K562 (cell line): ENCODE data around the gene BIRC7. TPM values are rescaled to one million over a fixed set of nuclear protein-coding genes. Genes with fewer than 3 reads are reported as not detected.

Source experiments
- ATAC-seq: fragments of 200-7000 bp; cut with Tn5 transposase; 3 replicates; pipeline ENCODE4 v1.9.1; 2020; ENCODE audit warnings: moderate library complexity
- BruUV-seq: library from RNA; stranded (reverse); fragments of 400-500 nt; replicated peaks from 2 replicates; lab custom pipeline; 2021; lab: Mats Ljungman, UMichigan
- CTCF ChIA-PET: fragments of 300-600 bp; formaldehyde crosslinking; extraction: SDS; loops from one replicate; lab custom pipeline; 2021; ENCODE audit warnings: low intra/inter-chr PET ratio; lab: Yijun Ruan, JAX
- POLR2A ChIA-PET: fragments of 300-600, 350-650 bp; sonication (Branson Sonifier 250); formaldehyde crosslinking; extraction: SDS; loops from one replicate; lab custom pipeline; 2021; ENCODE audit warnings: antibody characterized with exemption, inconsistent platforms; lab: Yijun Ruan, JAX
- DNase-seq, 4 experiments: peaks; one replicate each; pipeline versions ENCODE4 v3.0.0 to v3.0.0-alpha.2; 2011 to 2018; ENCODE audit warnings: low spot score in 3 of 4, mixed read lengths in 3 of 4; ENCODE audit errors: extremely low read depth in 1 of 4
- FAIRE-seq: peaks from 2 replicates; lab custom pipeline; 2011; peaks lifted over from hg19 to GRCh38; lab: Jason Lieb, UNC
- H2AFZ ChIP-seq: 2 replicates; pipeline ENCODE4 v1.6.0; 2011; ENCODE audit warnings: low read depth, low read length, control low read depth, inconsistent platforms
- H3K27ac ChIP-seq: fragments of 200-600 bp; 3 replicates; pipeline ENCODE4 v1.8.0; 2011; ENCODE audit warnings: low read depth, mild to moderate bottlenecking, control low read depth, inconsistent platforms, low read length, moderate library complexity, mixed read lengths; ENCODE audit errors: extremely low read depth
- H3K27me3 ChIP-seq, 2 experiments: fragments of 300-600 bp in 1 of 2; 2 replicates in 1 of 2; 3 replicates in 1 of 2; pipeline versions ENCODE4 v1.6.0 to v1.8.0; 2011; ENCODE audit warnings: inconsistent platforms in 2 of 2, low read length in 2 of 2, mild to moderate bottlenecking in 1 of 2, mixed read lengths in 1 of 2, moderate library complexity in 1 of 2; ENCODE audit not compliant: control insufficient read depth in 2 of 2, insufficient read depth in 2 of 2
- H3K36me3 ChIP-seq: fragments of 300-600 bp; 3 replicates; pipeline ENCODE4 v1.8.0; 2011; ENCODE audit warnings: mild to moderate bottlenecking, low read length, inconsistent platforms; ENCODE audit not compliant: control insufficient read depth, insufficient read depth
- H3K4me1 ChIP-seq, 2 experiments: fragments of 200-600 bp in 1 of 2; replicated peaks in 1 of 2; 2 replicates in 1 of 2; 3 replicates in 1 of 2; pipeline versions ENCODE4 v1.5.1 to v1.8.0; 2011; ENCODE audit warnings: inconsistent platforms in 2 of 2, low read length in 2 of 2, mild to moderate bottlenecking in 1 of 2, mixed read lengths in 1 of 2, moderate library complexity in 1 of 2; ENCODE audit not compliant: control insufficient read depth in 2 of 2, insufficient read depth in 2 of 2
- H3K4me2 ChIP-seq: 2 replicates; pipeline ENCODE4 v1.6.1; 2011; ENCODE audit warnings: low read length, control low read depth, inconsistent platforms, mixed read lengths; ENCODE audit not compliant: insufficient read depth
- H3K4me3 ChIP-seq: fragments of 200-600 bp; sonication (generic), shearing (Covaris generic); 2 replicates; pipeline ENCODE4 v1.5.1; 2016; ENCODE audit warnings: control low read depth, inconsistent platforms
- H3K79me2 ChIP-seq: fragments of 200-600 bp; 3 replicates; pipeline ENCODE4 v1.8.0; 2011; ENCODE audit warnings: low read length, inconsistent platforms; ENCODE audit not compliant: control insufficient read depth, insufficient read depth
- H3K9ac ChIP-seq, 2 experiments: 2 replicates each; pipeline versions ENCODE4 v1.6.0 to v1.6.1; 2011; ENCODE audit warnings: low read depth in 2 of 2, low read length in 2 of 2, control low read depth in 1 of 2, inconsistent platforms in 1 of 2, mild to moderate bottlenecking in 1 of 2, mixed read lengths in 1 of 2; ENCODE audit not compliant: insufficient read depth in 1 of 2
- H3K9me1 ChIP-seq: one replicate; pipeline ENCODE4 v1.6.0; 2011; ENCODE audit warnings: inconsistent platforms, mild to moderate bottlenecking, low read length, moderate library complexity; ENCODE audit not compliant: control insufficient read depth, insufficient read depth
- H3K9me3 ChIP-seq: replicated peaks from 2 replicates; pipeline ENCODE4 v1.5.1; 2011; ENCODE audit warnings: low read depth, low read length, inconsistent platforms; ENCODE audit not compliant: control insufficient read depth, insufficient read depth
- H4K20me1 ChIP-seq: replicated peaks from 2 replicates; pipeline ENCODE4 v1.6.1; 2011; ENCODE audit warnings: low read length, inconsistent platforms, mixed read lengths; ENCODE audit not compliant: control insufficient read depth, insufficient read depth
- JUND ChIP-seq, 2 experiments: IDR thresholded peaks; 2 replicates in 1 of 2; 3 replicates in 1 of 2; pipeline ENCODE4 v1.6.1; 2011; ENCODE audit warnings: borderline replicate concordance in 2 of 2, low read depth in 2 of 2, low read length in 2 of 2, improper control_type of control experiment in 1 of 2, missing biosample characterization in 1 of 2, missing genetic modification characterization in 1 of 2, missing genetic modification reagents in 1 of 2
- PTRF ChIP-seq: fragments of 450-650 bp; IDR thresholded peaks from 2 replicates; pipeline ENCODE4 v1.6.1; 2016; ENCODE audit warnings: mild to moderate bottlenecking, missing genetic modification characterization, missing compliant biosample characterization
- RUNX1 ChIP-seq: sonication (generic); IDR thresholded peaks from 2 replicates; pipeline ENCODE4 v1.6.1; 2016; ENCODE audit warnings: antibody characterized with exemption, low read depth
- ZNF253 ChIP-seq: fragments of 250-450 bp; sonication (Bioruptor Pico); conservative IDR thresholded peaks from 2 replicates; pipeline ENCODE4 v1.6.1; 2021; ENCODE audit warnings: mild to moderate bottlenecking
- ZNF316 ChIP-seq: fragments of 450-650 bp; IDR thresholded peaks from 2 replicates; pipeline ENCODE4 v1.6.1; 2016
- ZNF431 ChIP-seq: sonication (generic); formaldehyde crosslinking; IDR thresholded peaks from 2 replicates; pipeline ENCODE4 v1.8.0; 2022; ENCODE audit warnings: mild to moderate bottlenecking, missing genetic modification reagents
- WGBS: fragments of 100-300 bp; shearing (Covaris generic); methylation state at CpG from one replicate; pipeline ENCODE4 v1.1.6; 2016; ENCODE audit warnings: low coverage, mixed read lengths; ENCODE audit not compliant: insufficient coverage; ENCODE audit errors: missing lambda C conversion rate; 5-methylcytosine and 5-hydroxymethylcytosine counted together
- in situ Hi-C: fragments of 300-500 bp; cut with MboI; formaldehyde crosslinking; loops from 4 replicates; pipeline ENCODE4 v1.15.0; 2018; ENCODE audit warnings: inconsistent platforms, mixed read lengths
- intact Hi-C: fragments of 100-400 bp; cut with micrococcal nuclease; formaldehyde crosslinking; loops from 2 replicates; pipeline ENCODE4 v1.14.2; 2022
- polyA plus RNA-seq, 8 experiments: library from polyadenylated mRNA; depleted of rRNA in 4 of 8; stranded (reverse) in 5 of 8; unstranded in 3 of 8; fragments of >200 nt; fragmentation: Nextera tagmentation in 2 of 8; fragmentation: Illumina TruSeq in 1 of 8; extraction: Ambion mirVana in 2 of 8; extraction: Trizol in 1 of 8; gene quantifications; 2 replicates each; pipeline versions ENCODE4 v1.2.1 to v1.2.3, GENCODE V29; 2011 to 2014; ENCODE audit warnings: inconsistent platforms in 1 of 8, missing spikeins in 1 of 8
- total RNA-seq, 7 experiments: library from RNA; depleted of rRNA in 6 of 7; stranded (reverse); fragments of >200 nt in 6 of 7; fragmentation: Illumina TruSeq in 2 of 7; extraction: Trizol in 2 of 7; gene quantifications; 2 replicates each; pipeline versions ENCODE4 v1.2.1 to v1.2.3, GENCODE V29; 2011 to 2021; ENCODE audit warnings: low replicate concordance in 1 of 7
- TF ChIP-seq, protein P1 (sequence below): fragments of 250-450 bp; sonication (Bioruptor Pico); IDR thresholded peaks from 2 replicates; pipeline ENCODE4 v1.8.0; 2022; ENCODE audit warnings: inconsistent platforms, mild to moderate bottlenecking, moderate library complexity, borderline replicate concordance
- TF ChIP-seq, protein P2 (sequence below), 2 experiments: fragments of 450-650 bp in 1 of 2; IDR thresholded peaks; 2 replicates each; pipeline ENCODE4 v1.6.1; 2011 to 2017; ENCODE audit warnings: low read depth in 2 of 2, antibody characterized with exemption in 1 of 2, borderline replicate concordance in 1 of 2, low read length in 1 of 2, mild to moderate bottlenecking in 1 of 2, mixed read lengths in 1 of 2; ENCODE audit not compliant: control insufficient read depth in 1 of 2

BIRC7 gene
- total and polyA plus RNA-seq, 9 of the 15 experiments (the other 6 are each of a cell fraction or from before 2014, with no cell fraction given) = 0.14 to 0.19 (median 0.16) TPM; not detected in 5

DNA sequence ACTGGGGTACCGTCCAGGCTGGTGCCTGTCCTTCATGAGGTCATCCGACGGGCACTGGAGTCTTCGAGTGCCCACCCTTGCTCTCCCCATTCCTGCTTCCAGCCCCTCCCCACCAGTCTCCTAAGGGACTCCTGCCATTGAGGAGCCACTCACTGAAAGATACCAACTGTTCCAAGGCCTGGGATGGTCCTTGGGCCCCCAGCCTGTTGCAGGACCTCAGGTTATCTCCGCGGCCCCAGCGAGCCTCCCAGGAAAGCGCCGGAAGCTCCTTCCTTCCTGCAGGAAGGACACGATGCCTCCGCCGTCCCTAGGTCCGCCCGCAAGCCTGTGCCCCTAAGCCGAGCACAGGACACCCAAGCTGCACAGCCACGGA lies 17.3 kb downstream of the BIRC7 start:
- FAIRE-seq (no peak), DNase-seq (no peak), ATAC-seq (no peak)
- H3K27me3 ChIP-seq = peaks cover 25 to 78% of the 10 kb centered on the region in 2 experiments; a peak in 4 of 5 replicates
- no TSS peak for BruUV-seq
- intact Hi-C loops (no loop called here), in situ Hi-C loops (no loop called here)
- H3K9me3 ChIP-seq = no peaks in the 10 kb centered on the region
- H2AFZ ChIP-seq = no peak overlapping the region
- WGBS = under 1% methylated on average over 15 of the region's 16 CpGs
- peaks cover 16% of the 10 kb centered on the region; the same call in 1 of the 2 replicates for H4K20me1 ChIP-seq
- H3K4me1 ChIP-seq = peaks cover 0 to 30% of the 10 kb centered on the region in 2 experiments; a peak in 2 of 5 replicates
- no peak overlapping the region for H3K4me2 ChIP-seq
- no peak overlapping the region for H3K4me3 ChIP-seq
- H3K27ac ChIP-seq = no peak overlapping the region
- ChIA-PET CTCF (no interaction called here), POLR2A (interaction anchor here (0.7 kb wide), 1 partner anchor 171 kb away, joined by 3 read pairs; no protein-coding TSS in a partner anchor)
- H3K79me2 ChIP-seq = no peaks in the 10 kb centered on the region
- no peak overlapping the region for H3K9ac ChIP-seq
- H3K9me1 ChIP-seq = no peaks in the 10 kb centered on the region
- TF ChIP-seq ZNF316 = no peak
- TF ChIP-seq JUND (IDR thresholded peaks at IDR 0.05; ENCODE audit: borderline replicate concordance, low read depth, low read length) = no peak
- no peak for TF ChIP-seq JUND (tag; IDR thresholded peaks at IDR 0.05; ENCODE audit: borderline replicate concordance, low read depth, low read length)
- TF ChIP-seq, protein P1, sequence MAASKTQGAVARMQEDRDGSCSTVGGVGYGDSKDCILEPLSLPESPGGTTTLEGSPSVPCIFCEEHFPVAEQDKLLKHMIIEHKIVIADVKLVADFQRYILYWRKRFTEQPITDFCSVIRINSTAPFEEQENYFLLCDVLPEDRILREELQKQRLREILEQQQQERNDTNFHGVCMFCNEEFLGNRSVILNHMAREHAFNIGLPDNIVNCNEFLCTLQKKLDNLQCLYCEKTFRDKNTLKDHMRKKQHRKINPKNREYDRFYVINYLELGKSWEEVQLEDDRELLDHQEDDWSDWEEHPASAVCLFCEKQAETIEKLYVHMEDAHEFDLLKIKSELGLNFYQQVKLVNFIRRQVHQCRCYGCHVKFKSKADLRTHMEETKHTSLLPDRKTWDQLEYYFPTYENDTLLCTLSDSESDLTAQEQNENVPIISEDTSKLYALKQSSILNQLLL = no peak
- TF ChIP-seq, protein P2, sequence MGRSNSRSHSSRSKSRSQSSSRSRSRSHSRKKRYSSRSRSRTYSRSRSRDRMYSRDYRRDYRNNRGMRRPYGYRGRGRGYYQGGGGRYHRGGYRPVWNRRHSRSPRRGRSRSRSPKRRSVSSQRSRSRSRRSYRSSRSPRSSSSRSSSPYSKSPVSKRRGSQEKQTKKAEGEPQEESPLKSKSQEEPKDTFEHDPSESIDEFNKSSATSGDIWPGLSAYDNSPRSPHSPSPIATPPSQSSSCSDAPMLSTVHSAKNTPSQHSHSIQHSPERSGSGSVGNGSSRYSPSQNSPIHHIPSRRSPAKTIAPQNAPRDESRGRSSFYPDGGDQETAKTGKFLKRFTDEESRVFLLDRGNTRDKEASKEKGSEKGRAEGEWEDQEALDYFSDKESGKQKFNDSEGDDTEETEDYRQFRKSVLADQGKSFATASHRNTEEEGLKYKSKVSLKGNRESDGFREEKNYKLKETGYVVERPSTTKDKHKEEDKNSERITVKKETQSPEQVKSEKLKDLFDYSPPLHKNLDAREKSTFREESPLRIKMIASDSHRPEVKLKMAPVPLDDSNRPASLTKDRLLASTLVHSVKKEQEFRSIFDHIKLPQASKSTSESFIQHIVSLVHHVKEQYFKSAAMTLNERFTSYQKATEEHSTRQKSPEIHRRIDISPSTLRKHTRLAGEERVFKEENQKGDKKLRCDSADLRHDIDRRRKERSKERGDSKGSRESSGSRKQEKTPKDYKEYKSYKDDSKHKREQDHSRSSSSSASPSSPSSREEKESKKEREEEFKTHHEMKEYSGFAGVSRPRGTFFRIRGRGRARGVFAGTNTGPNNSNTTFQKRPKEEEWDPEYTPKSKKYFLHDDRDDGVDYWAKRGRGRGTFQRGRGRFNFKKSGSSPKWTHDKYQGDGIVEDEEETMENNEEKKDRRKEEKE (IDR thresholded peaks at IDR 0.05; ENCODE audit: borderline replicate concordance in 1 of 2, control insufficient read depth in 1 of 2, low read depth in 2 of 2, low read length in 1 of 2) = no peak
- no peak for TF ChIP-seq ZNF431 (CRISPR knock-in tag)
- no peak for TF ChIP-seq PTRF (tag)
- TF ChIP-seq ZNF253 (CRISPR knock-in tag) = no peak
- TF ChIP-seq RUNX1 = no peak
- no peaks in the 10 kb centered on the region for H3K36me3 ChIP-seq
